SU-DHL-6 (cell line): ENCODE results near the gene CADM4.

Source experiments
- H2AFZ ChIP-seq: fragments of 200-600 bp; sonication (generic); 2 replicates; pipeline ENCODE4 v1.6.1; 2014; ENCODE audit warnings: low read depth, mild to moderate bottlenecking, moderate library complexity, mixed read lengths, antibody characterized with exemption, low read length; ENCODE audit not compliant: severe bottlenecking
- H3F3A ChIP-seq: fragments of 200-600 bp; shearing (Covaris generic); 2 replicates; pipeline ENCODE4 v1.6.0; 2016; ENCODE audit warnings: antibody characterized with exemption, mild to moderate bottlenecking; ENCODE audit not compliant: insufficient read depth
- H3K27ac ChIP-seq: fragments of 200-600 bp; sonication (generic); 2 replicates; pipeline ENCODE4 v1.5.1; 2016; ENCODE audit warnings: low read depth, mild to moderate bottlenecking, low read length, moderate library complexity, mixed read lengths
- H3K27me3 ChIP-seq: fragments of 200-600 bp; sonication (generic), shearing (Covaris generic); 2 replicates; pipeline ENCODE4 v1.6.0; 2014; ENCODE audit warnings: mild to moderate bottlenecking, low read length
- H3K36me3 ChIP-seq: fragments of 200-600 bp; sonication (generic); 2 replicates; pipeline ENCODE4 v1.6.1; 2014; ENCODE audit warnings: mild to moderate bottlenecking, low read length, mixed read lengths
- H3K4me2 ChIP-seq: fragments of 300-600, 200-600 bp; shearing (Covaris generic), sonication (generic); 2 replicates; pipeline ENCODE4 v1.6.0; 2014; ENCODE audit warnings: low read length, low read depth, mild to moderate bottlenecking; ENCODE audit not compliant: poor library complexity, severe bottlenecking
- H3K4me3 ChIP-seq: fragments of 200-600 bp; sonication (generic); 2 replicates; pipeline ENCODE4 v1.5.1; 2014; ENCODE audit warnings: antibody characterized with exemption, low read length, mild to moderate bottlenecking, mixed read lengths; ENCODE audit not compliant: insufficient read depth, poor library complexity, severe bottlenecking
- H3K79me2 ChIP-seq: fragments of 200-600 bp; sonication (generic); 2 replicates; pipeline ENCODE4 v1.6.1; 2014; ENCODE audit warnings: mild to moderate bottlenecking, low read length, moderate library complexity; ENCODE audit not compliant: insufficient read depth
- H3K9ac ChIP-seq: fragments of 200-600 bp; sonication (generic); 2 replicates; pipeline ENCODE4 v1.7.0; 2014; ENCODE audit warnings: mild to moderate bottlenecking, low read length
- H3K9me2 ChIP-seq: fragments of 200-600 bp; sonication (generic); replicated peaks from 2 replicates; pipeline ENCODE4 v1.6.1; 2014; ENCODE audit warnings: low read length; ENCODE audit not compliant: insufficient read depth
- H3K9me3 ChIP-seq: fragments of 200-600 bp; sonication (generic); 2 replicates; pipeline ENCODE4 v1.6.1; 2014; ENCODE audit warnings: low read length, mixed read lengths; ENCODE audit not compliant: insufficient read depth
- H4K20me1 ChIP-seq: fragments of 200-600 bp; sonication (generic); 2 replicates; pipeline ENCODE4 v1.6.1; 2014; ENCODE audit warnings: low read depth, mild to moderate bottlenecking, antibody characterized with exemption, low read length, moderate library complexity, mixed read lengths
- EZH2phosphoT487 ChIP-seq: fragments of 200-600 bp; sonication (generic), shearing (Covaris generic); conservative IDR thresholded peaks from 2 replicates; pipeline ENCODE4 v1.6.1; 2018; ENCODE audit warnings: mild to moderate bottlenecking, antibody characterized with exemption, low read length, moderate library complexity, mixed read lengths
- TF ChIP-seq, protein P1 (sequence below): fragments of 200-600 bp; sonication (generic); IDR thresholded peaks from one replicate; pipeline ENCODE4 v1.5.1; 2017; ENCODE audit warnings: antibody characterized with exemption, mild to moderate bottlenecking, low read length, moderate library complexity; ENCODE audit not compliant: insufficient read depth, poor library complexity, severe bottlenecking

CADM4 gene

DNA sequence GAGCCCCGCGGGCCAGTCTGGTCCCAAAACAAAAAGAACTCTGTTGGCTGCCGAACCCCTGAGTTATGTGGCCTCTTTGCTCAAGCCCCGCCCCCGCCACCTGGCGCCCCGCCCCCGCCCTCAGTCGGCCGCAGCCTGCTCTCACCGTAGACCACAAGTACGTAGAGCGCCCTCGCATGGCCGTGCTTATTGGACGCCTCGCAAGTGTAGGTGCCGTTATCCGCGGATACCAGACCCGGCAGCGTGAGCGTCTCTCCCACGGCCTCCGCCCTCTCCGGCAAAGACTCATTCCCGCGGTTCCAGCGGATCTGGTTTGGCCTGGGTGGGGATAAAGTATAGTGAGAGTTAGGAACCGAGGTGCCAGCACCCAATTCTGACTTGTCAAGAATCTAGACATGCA lies 14.7 kb downstream of the CADM4 start:
- Histone ChIP-seq H3K27ac (no peak overlapping the region), H2AFZ (no peak overlapping the region)

GRCh38 chr19:43623889-43624670 lies 15.6 kb downstream of the CADM4 start:
- H3K9ac ChIP-seq = no peak overlapping the region
- H3K27ac ChIP-seq = no peak overlapping the region
- H3K36me3 ChIP-seq = no peaks in the 10 kb centered on the region
- H3K9me3 ChIP-seq = no peaks in the 10 kb centered on the region
- H3K27me3 ChIP-seq = no peaks in the 10 kb centered on the region
- H3F3A ChIP-seq = peaks cover 23% of the 10 kb centered on the region
- H3K4me3 ChIP-seq = no peak overlapping the region
- H3K79me2 ChIP-seq = peaks cover 2% of the 10 kb centered on the region; the same call in 1 of the 2 replicates
- no peaks in the 10 kb centered on the region for H4K20me1 ChIP-seq
- no peak overlapping the region for H2AFZ ChIP-seq
- H3K4me2 ChIP-seq = peak overlapping the region; percentile 19
- H3K9me2 ChIP-seq = no peaks in the 10 kb centered on the region
- TF ChIP-seq, protein P1, sequence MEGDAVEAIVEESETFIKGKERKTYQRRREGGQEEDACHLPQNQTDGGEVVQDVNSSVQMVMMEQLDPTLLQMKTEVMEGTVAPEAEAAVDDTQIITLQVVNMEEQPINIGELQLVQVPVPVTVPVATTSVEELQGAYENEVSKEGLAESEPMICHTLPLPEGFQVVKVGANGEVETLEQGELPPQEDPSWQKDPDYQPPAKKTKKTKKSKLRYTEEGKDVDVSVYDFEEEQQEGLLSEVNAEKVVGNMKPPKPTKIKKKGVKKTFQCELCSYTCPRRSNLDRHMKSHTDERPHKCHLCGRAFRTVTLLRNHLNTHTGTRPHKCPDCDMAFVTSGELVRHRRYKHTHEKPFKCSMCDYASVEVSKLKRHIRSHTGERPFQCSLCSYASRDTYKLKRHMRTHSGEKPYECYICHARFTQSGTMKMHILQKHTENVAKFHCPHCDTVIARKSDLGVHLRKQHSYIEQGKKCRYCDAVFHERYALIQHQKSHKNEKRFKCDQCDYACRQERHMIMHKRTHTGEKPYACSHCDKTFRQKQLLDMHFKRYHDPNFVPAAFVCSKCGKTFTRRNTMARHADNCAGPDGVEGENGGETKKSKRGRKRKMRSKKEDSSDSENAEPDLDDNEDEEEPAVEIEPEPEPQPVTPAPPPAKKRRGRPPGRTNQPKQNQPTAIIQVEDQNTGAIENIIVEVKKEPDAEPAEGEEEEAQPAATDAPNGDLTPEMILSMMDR = no peak
- no peak for TF ChIP-seq EZH2phosphoT487

More for the DNA sequence above, 14.7 kb downstream of the CADM4 start:
- Histone ChIP-seq H3K27me3 (no peaks in the 10 kb centered on the region), H3K9ac (no peak overlapping the region), H3K4me3 (no peak overlapping the region), H3K9me3 (no peaks in the 10 kb centered on the region), H3K36me3 (no peaks in the 10 kb centered on the region), H3K4me2 (peak overlapping the region; percentile 19), H3F3A (peaks cover 22% of the 10 kb centered on the region), H3K79me2 (no peaks in the 10 kb centered on the region), H3K9me2 (no peaks in the 10 kb centered on the region), H4K20me1 (no peaks in the 10 kb centered on the region)
- no peak for TF ChIP-seq EZH2phosphoT487
- TF ChIP-seq, protein P1 = peak; percentile 33

GRCh38 chr19:43622956-43623355 lies 16.7 kb downstream of the CADM4 start:
- H2AFZ ChIP-seq = no peak overlapping the region
- H4K20me1 ChIP-seq = no peaks in the 10 kb centered on the region
- peaks cover 23% of the 10 kb centered on the region for H3F3A ChIP-seq
- H3K27ac ChIP-seq = no peak overlapping the region
- H3K9me2 ChIP-seq = no peaks in the 10 kb centered on the region
- no peak overlapping the region for H3K4me3 ChIP-seq
- peaks cover 12% of the 10 kb centered on the region; the same call in 1 of the 2 replicates for H3K79me2 ChIP-seq
- no peaks in the 10 kb centered on the region for H3K9me3 ChIP-seq
- TF ChIP-seq EZH2phosphoT487 = no peak
- TF ChIP-seq, protein P1 = no peak
- no peak overlapping the region for H3K4me2 ChIP-seq
- H3K27me3 ChIP-seq = no peaks in the 10 kb centered on the region
- no peak overlapping the region for H3K9ac ChIP-seq
- no peaks in the 10 kb centered on the region for H3K36me3 ChIP-seq
